Raji (cell line): ENCODE data around the gene IGFBPL1.

Experiments used
- POLR2A ChIP-seq: IDR thresholded peaks from 2 replicates; pipeline ENCODE4 v1.6.1; 2011; ENCODE audit warnings: low read depth, low read length, control low read depth; ENCODE audit not compliant: insufficient read depth

IGFBPL1 gene

GRCh38 chr9:38415856-38416255, 8.4 kb downstream of the IGFBPL1 start:
- TF ChIP-seq POLR2A: no peak

GRCh38 chr9:38414040-38414723, 10.1 kb downstream of the IGFBPL1 start:
- TF ChIP-seq POLR2A: no peak

GRCh38 chr9:38413283-38413682, 11.0 kb downstream of the IGFBPL1 start:
- TF ChIP-seq POLR2A: no peak

GRCh38 chr9:38412751-38413150, 11.5 kb downstream of the IGFBPL1 start:
- no peak for TF ChIP-seq POLR2A

GRCh38 chr9:38408719-38409118, 15.5 kb downstream of the IGFBPL1 start:
- TF ChIP-seq POLR2A: no peak

- no peak for TF ChIP-seq POLR2A
Measured at GRCh38 chr9:38406476-38407186, 17.6 kb downstream of the IGFBPL1 start.

GRCh38 chr9:38405785-38406184, 18.5 kb downstream of the IGFBPL1 start:
- TF ChIP-seq POLR2A: no peak

GRCh38 chr9:38404314-38404713, 19.9 kb downstream of the IGFBPL1 start:
- no peak for TF ChIP-seq POLR2A

- TF ChIP-seq POLR2A: no peak
Measured at GRCh38 chr9:38401994-38402393, 22.3 kb downstream of the IGFBPL1 start.

- no peak for TF ChIP-seq POLR2A
Measured at GRCh38 chr9:38396371-38396671, 27.9 kb downstream of the IGFBPL1 start.

- no peak for TF ChIP-seq POLR2A
Measured at GRCh38 chr9:38395653-38396370, 28.4 kb downstream of the IGFBPL1 start.

GRCh38 chr9:38394416-38394815, 29.8 kb downstream of the IGFBPL1 start:
- no peak for TF ChIP-seq POLR2A

- no peak for TF ChIP-seq POLR2A
Measured at GRCh38 chr9:38393128-38393796, 31.0 kb downstream of the IGFBPL1 start.

- peak; percentile 81 for TF ChIP-seq POLR2A
Measured at GRCh38 chr9:38392235-38393127, 31.8 kb downstream of the IGFBPL1 start, which contains the start of gene ALDH1B1. TSS of gene ALDH1B1 (plus strand) at chr9:38392702. CDS start at chr9:38395749, 3,047 bp downstream.
